IMR-90 (cell line): ENCODE results near the gene APOBEC3B. TPM values are rescaled to one million over a fixed set of nuclear protein-coding genes. Genes with fewer than 3 reads are reported as not detected.
"Not testable (repeated sequence)": the region's sequence is repeated elsewhere in the genome, so short reads cannot be mapped to it uniquely, and the experiment has no call there.

Experiments used
- ATAC-seq: fragments of 200-7000 bp; cut with Tn5 transposase; 2 replicates; pipeline ENCODE4 v1.9.1; 2020; ENCODE audit warnings: low read depth, mild to moderate bottlenecking, moderate library complexity
- BruUV-seq: library from RNA; stranded (reverse); fragments of 400-500 nt; replicated peaks from 2 replicates; lab custom pipeline; 2021; lab: Mats Ljungman, UMichigan
- CTCF ChIA-PET: fragments of 300-600 bp; formaldehyde crosslinking; extraction: SDS; loops from one replicate; lab custom pipeline; 2021; ENCODE audit warnings: antibody characterized with exemption; lab: Yijun Ruan, JAX
- POLR2A ChIA-PET: fragments of 300-600 bp; sonication (Branson Sonifier 250); formaldehyde crosslinking; loops from one replicate; lab custom pipeline; 2022; ENCODE audit warnings: antibody characterized with exemption; ENCODE audit not compliant: unreplicated experiment; lab: Charles Lee
- DNase-seq: peaks from one replicate; pipeline ENCODE4 v3.0.0; 2013
- H2AFZ ChIP-seq: replicated peaks from 2 replicates; pipeline ENCODE3; 2013; ENCODE audit warnings: low read length, mild to moderate bottlenecking; ENCODE audit not compliant: poor library complexity
- H2AK5ac ChIP-seq: 2 replicates; pipeline ENCODE4 v1.6.1; 2013; ENCODE audit warnings: low read depth, low read length, inconsistent platforms
- H2AK9ac ChIP-seq: replicated peaks from 2 replicates; pipeline ENCODE3; 2013; ENCODE audit warnings: mild to moderate bottlenecking, low read depth, low read length, moderate library complexity; ENCODE audit not compliant: poor library complexity
- H2BK120ac ChIP-seq: 2 replicates; pipeline ENCODE4 v1.6.1; 2013; ENCODE audit warnings: low read depth, low read length, inconsistent platforms
- H2BK15ac ChIP-seq: 3 replicates; pipeline ENCODE4 v1.6.1; 2013; ENCODE audit warnings: low read depth, low read length, inconsistent platforms
- H2BK20ac ChIP-seq: 2 replicates; pipeline ENCODE4 v1.6.1; 2013; ENCODE audit warnings: low read depth, mild to moderate bottlenecking, inconsistent platforms, low read length, moderate library complexity
- H2BK5ac ChIP-seq: 2 replicates; pipeline ENCODE4 v1.6.1; 2013; ENCODE audit warnings: mild to moderate bottlenecking, low read depth, low read length, inconsistent platforms; ENCODE audit not compliant: poor library complexity, severe bottlenecking
- H3K14ac ChIP-seq: replicated peaks from 2 replicates; pipeline ENCODE4 v1.6.1; 2013; ENCODE audit warnings: low read depth, low read length, inconsistent platforms
- H3K18ac ChIP-seq: 2 replicates; pipeline ENCODE4 v1.6.1; 2013; ENCODE audit warnings: low read depth, low read length, control low read depth
- H3K23ac ChIP-seq: 2 replicates; pipeline ENCODE4 v1.6.1; 2013; ENCODE audit warnings: low read depth, low read length, inconsistent platforms
- H3K27ac ChIP-seq: 2 replicates; pipeline ENCODE4 v1.5.1; 2013; ENCODE audit warnings: mild to moderate bottlenecking, control low read depth, low read length; ENCODE audit not compliant: insufficient read depth
- H3K27me3 ChIP-seq: 2 replicates; pipeline ENCODE4 v1.6.1; 2013; ENCODE audit warnings: low read length; ENCODE audit not compliant: control insufficient read depth, insufficient read depth
- H3K36me3 ChIP-seq: 2 replicates; pipeline ENCODE4 v1.6.1; 2013; ENCODE audit warnings: low read length, mixed read lengths; ENCODE audit not compliant: control insufficient read depth, insufficient read depth
- H3K4ac ChIP-seq: 2 replicates; pipeline ENCODE4 v1.6.1; 2013; ENCODE audit warnings: low read depth, low read length, inconsistent platforms
- H3K4me1 ChIP-seq: 2 replicates; pipeline ENCODE4 v1.6.1; 2013; ENCODE audit warnings: low read length, mixed read lengths; ENCODE audit not compliant: control insufficient read depth, insufficient read depth
- H3K4me2 ChIP-seq: 2 replicates; pipeline ENCODE4 v1.6.1; 2013; ENCODE audit warnings: low read depth, mild to moderate bottlenecking, control low read depth, low read length, moderate library complexity
- H3K4me3 ChIP-seq: 2 replicates; pipeline ENCODE4 v1.5.1; 2013; ENCODE audit warnings: low read depth, mild to moderate bottlenecking, control low read depth, low read length, moderate library complexity; ENCODE audit not compliant: insufficient read depth
- H3K56ac ChIP-seq: 2 replicates; pipeline ENCODE4 v1.6.1; 2013; ENCODE audit warnings: low read length, inconsistent platforms; ENCODE audit not compliant: insufficient read depth; ENCODE audit errors: extremely low read depth
- H3K79me1 ChIP-seq, 2 experiments: 2 replicates each; pipeline ENCODE4 v1.6.1; 2013; ENCODE audit warnings: low read length in 2 of 2, inconsistent platforms in 1 of 2, low read depth in 1 of 2
- H3K9ac ChIP-seq: 2 replicates; pipeline ENCODE4 v1.6.1; 2013; ENCODE audit warnings: low read depth, low read length, control low read depth
- H3K9me1 ChIP-seq: 2 replicates; pipeline ENCODE4 v1.6.1; 2013; ENCODE audit warnings: low read length, inconsistent platforms; ENCODE audit not compliant: insufficient read depth
- H3K9me3 ChIP-seq: 2 replicates; pipeline ENCODE4 v1.6.1; 2013; ENCODE audit warnings: low read length; ENCODE audit not compliant: control insufficient read depth, insufficient read depth
- H4K20me1 ChIP-seq: 2 replicates; pipeline ENCODE4 v1.6.1; 2013; ENCODE audit warnings: low read length, inconsistent platforms; ENCODE audit not compliant: insufficient read depth
- H4K5ac ChIP-seq: 2 replicates; pipeline ENCODE4 v1.6.1; 2013; ENCODE audit warnings: mild to moderate bottlenecking, low read depth, low read length, control low read depth
- H4K8ac ChIP-seq, 2 experiments: 2 replicates each; pipeline ENCODE4 v1.6.1; 2013; ENCODE audit warnings: low read depth in 2 of 2, low read length in 2 of 2, control low read depth in 1 of 2, inconsistent platforms in 1 of 2
- H4K91ac ChIP-seq: 2 replicates; pipeline ENCODE4 v1.6.1; 2013; ENCODE audit warnings: low read depth, low read length, inconsistent platforms; ENCODE audit not compliant: insufficient read depth
- WGBS, 2 experiments: methylation state at CpG; one replicate each; pipeline versions ENCODE4 v1.1.5 to v1.1.7; 2013; ENCODE audit warnings: missing lambda C conversion rate in 2 of 2; ENCODE audit not compliant: insufficient read length in 1 of 2; ENCODE audit errors: extremely low coverage in 2 of 2; 5-methylcytosine and 5-hydroxymethylcytosine counted together
- dilution Hi-C: fragments of 300-500 bp; cut with HindIII; formaldehyde crosslinking; loops from one replicate; pipeline ENCODE4 v1.14.3; 2018; ENCODE audit warnings: low sequenced_read_pairs; ENCODE audit not compliant: unreplicated experiment
- in situ Hi-C: fragments of 300-500 bp; cut with MboI; formaldehyde crosslinking; loops from 3 replicates; pipeline ENCODE4 v1.14.3; 2019; ENCODE audit warnings: low sequenced_read_pairs, inconsistent platforms, mixed read lengths
- intact Hi-C: fragments of 100-400 bp; cut with micrococcal nuclease; formaldehyde crosslinking; loops from 2 replicates; pipeline ENCODE4 v1.10.0; 2022
- polyA plus RNA-seq, 3 experiments: library from polyadenylated mRNA; depleted of rRNA; stranded (reverse); fragments of >200 nt; gene quantifications; 2 replicates each; pipeline ENCODE4 v1.2.3, GENCODE V29; 2012; ENCODE audit warnings: low replicate concordance in 1 of 3
- total RNA-seq: library from RNA; depleted of rRNA; stranded (reverse); fragments of >200 nt; gene quantifications from 2 replicates; pipeline ENCODE4 v1.2.3, GENCODE V29; 2012

The APOBEC3B gene
- total and polyA plus RNA-seq, 2 of the 4 experiments (the other 2 are of a cell fraction): 17.6 to 34.2 TPM

DNA sequence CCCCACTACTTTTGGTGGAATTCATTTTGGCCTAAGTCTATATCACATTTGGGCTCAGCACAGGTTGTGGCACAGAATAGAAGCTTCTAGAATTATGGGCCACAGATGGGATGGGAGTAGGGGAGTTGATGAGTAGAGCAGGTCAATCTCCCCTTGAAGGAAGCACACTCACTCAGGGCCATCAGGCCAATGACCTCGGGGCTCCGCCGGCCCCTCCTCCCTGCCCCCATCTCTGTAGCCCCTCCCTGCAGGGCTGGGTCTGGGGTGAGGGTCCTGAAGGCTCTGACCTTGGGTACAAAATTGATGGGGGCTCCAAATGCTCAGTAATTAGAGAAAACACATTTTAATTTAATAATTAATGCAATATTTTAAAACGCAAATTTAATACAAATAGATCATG lies 21.5 kb upstream of the APOBEC3B start:
- H3K27ac ChIP-seq, H3K4me3 ChIP-seq, H3K9me3 ChIP-seq, H2BK15ac ChIP-seq, H4K91ac ChIP-seq, H3K36me3 ChIP-seq, ATAC-seq, H3K4ac ChIP-seq, intact Hi-C loops, H3K18ac ChIP-seq, H2BK20ac ChIP-seq, H3K79me1 ChIP-seq, H4K5ac ChIP-seq, H4K8ac ChIP-seq, H3K4me1 ChIP-seq, H3K23ac ChIP-seq, H2AFZ ChIP-seq, H3K9ac ChIP-seq, H2BK5ac ChIP-seq, H4K20me1 ChIP-seq, H2AK9ac ChIP-seq, BruUV-seq, POLR2A ChIA-PET, H3K9me1 ChIP-seq, dilution Hi-C loops, H3K14ac ChIP-seq, H2BK120ac ChIP-seq, DNase-seq, in situ Hi-C loops, H2AK5ac ChIP-seq, H3K4me2 ChIP-seq, CTCF ChIA-PET, H3K56ac ChIP-seq: not testable (repeated sequence)
- WGBS, 2 experiments: no CpG with 5 or more reads among the region's 4 CpGs
- H3K27me3 ChIP-seq: peaks cover 42% of the 10 kb centered on the region

DNA sequence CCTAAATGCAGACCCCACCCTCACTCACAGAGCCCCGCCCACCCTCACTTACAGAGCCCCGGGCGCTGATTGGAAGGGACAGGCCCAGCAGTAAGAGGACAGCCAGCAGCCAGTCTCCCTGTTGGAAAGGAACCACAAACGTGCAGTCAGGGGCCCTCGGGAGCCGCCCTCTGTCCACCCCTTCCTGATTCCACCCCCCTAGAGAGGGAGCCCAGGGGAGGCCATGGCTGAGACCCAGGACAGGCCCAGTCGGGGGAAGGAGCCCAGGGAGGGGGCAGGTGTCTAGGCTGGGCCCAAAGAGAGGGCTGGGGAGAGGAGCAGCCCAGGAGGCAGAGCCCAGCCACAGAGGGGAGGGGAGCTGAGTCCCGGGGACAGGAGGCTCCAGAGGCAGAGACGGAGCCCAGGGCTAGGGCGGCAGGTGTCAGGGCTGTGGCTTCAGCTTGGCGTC lies 18.8 kb upstream of the APOBEC3B start:
- H3K9me1 ChIP-seq, dilution Hi-C loops, H4K91ac ChIP-seq, H3K56ac ChIP-seq, H4K8ac ChIP-seq, DNase-seq, H2AK9ac ChIP-seq, H3K4me3 ChIP-seq, H3K18ac ChIP-seq, ATAC-seq, H3K79me1 ChIP-seq, BruUV-seq, H3K36me3 ChIP-seq, H3K14ac ChIP-seq, H3K4me2 ChIP-seq, H2AK5ac ChIP-seq, H2BK15ac ChIP-seq, H3K4ac ChIP-seq, H3K4me1 ChIP-seq, in situ Hi-C loops, H2BK120ac ChIP-seq, intact Hi-C loops, H2BK20ac ChIP-seq, H3K27ac ChIP-seq, H2AFZ ChIP-seq, H3K9ac ChIP-seq, H4K5ac ChIP-seq, H2BK5ac ChIP-seq, H3K23ac ChIP-seq, POLR2A ChIA-PET, H4K20me1 ChIP-seq, H3K9me3 ChIP-seq: not testable (repeated sequence)
- H3K27me3 ChIP-seq: peaks cover 48% of the 10 kb centered on the region
- no CpG with 5 or more reads among the region's 11 CpGs for WGBS, 2 experiments
- CTCF ChIA-PET: interaction anchor here (0.6 kb wide), 1 partner anchor 10 kb away, joined by 3 read pairs; no protein-coding TSS in a partner anchor
